DND-41 (cell line): ENCODE results near the gene GPR27.

Experiments
- ATAC-seq: fragments of 200-7000 bp; cut with Tn5 transposase; 3 replicates; pipeline ENCODE4 v1.9.1; 2021; ENCODE audit warnings: low read depth; ENCODE audit not compliant: insufficient read depth
- DNase-seq: peaks from one replicate; pipeline ENCODE4 v3.0.0-alpha.2; 2020
- H2AFZ ChIP-seq: 2 replicates; pipeline ENCODE4 v1.6.0; 2012; ENCODE audit warnings: low read depth, low read length
- H3K27ac ChIP-seq: 2 replicates; pipeline ENCODE4 v1.5.1; 2012; ENCODE audit warnings: low read length, inconsistent platforms
- H3K27me3 ChIP-seq: fragments of 200-600 bp; sonication (generic); 2 replicates; pipeline ENCODE4 v1.6.0; 2012; ENCODE audit warnings: low read length, mild to moderate bottlenecking, inconsistent platforms; ENCODE audit not compliant: insufficient read depth, poor library complexity
- H3K36me3 ChIP-seq: 2 replicates; pipeline ENCODE4 v1.5.1; 2012; ENCODE audit warnings: low read length, inconsistent platforms; ENCODE audit not compliant: insufficient read depth
- H3K4me1 ChIP-seq: 2 replicates; pipeline ENCODE4 v1.5.1; 2012; ENCODE audit warnings: mild to moderate bottlenecking, low read length; ENCODE audit not compliant: insufficient read depth
- H3K4me2 ChIP-seq: 2 replicates; pipeline ENCODE4 v1.6.0; 2012; ENCODE audit warnings: mild to moderate bottlenecking, moderate library complexity, low read length, inconsistent platforms; ENCODE audit not compliant: insufficient read depth
- H3K4me3 ChIP-seq, 2 experiments: fragments of 200-600 bp in 1 of 2; shearing (Covaris generic) in 1 of 2; 2 replicates each; pipeline ENCODE4 v1.5.1; 2012 to 2016; ENCODE audit warnings: inconsistent platforms in 2 of 2, low read length in 2 of 2, mild to moderate bottlenecking in 2 of 2, low read depth in 1 of 2, moderate library complexity in 1 of 2
- H3K79me2 ChIP-seq: 2 replicates; pipeline ENCODE4 v1.6.0; 2012; ENCODE audit warnings: low read length, inconsistent platforms; ENCODE audit not compliant: insufficient read depth
- H3K9ac ChIP-seq: 2 replicates; pipeline ENCODE4 v1.6.0; 2012; ENCODE audit warnings: low read depth, mild to moderate bottlenecking, inconsistent platforms, low read length, moderate library complexity
- H3K9me3 ChIP-seq: 2 replicates; pipeline ENCODE4 v1.5.1; 2012; ENCODE audit warnings: low read length, moderate library complexity, mild to moderate bottlenecking, inconsistent platforms; ENCODE audit not compliant: insufficient read depth, severe bottlenecking
- H4K20me1 ChIP-seq: 2 replicates; pipeline ENCODE4 v1.6.0; 2012; ENCODE audit warnings: low read length; ENCODE audit not compliant: insufficient read depth
- EZH2 ChIP-seq: IDR thresholded peaks from 3 replicates; pipeline ENCODE4 v1.6.1; 2012; ENCODE audit warnings: borderline replicate concordance, low read depth, mild to moderate bottlenecking, moderate library complexity, low read length, inconsistent platforms; ENCODE audit not compliant: severe bottlenecking
- TF ChIP-seq, protein P1 (sequence below): IDR thresholded peaks from 2 replicates; pipeline ENCODE4 v1.5.1; 2012; ENCODE audit warnings: borderline replicate concordance, low read length, moderate library complexity, mild to moderate bottlenecking; ENCODE audit not compliant: poor library complexity, severe bottlenecking; ENCODE audit errors: extremely low read depth

GPR27 gene

GRCh38 chr3:71725271-71725991, 28.2 kb upstream of the GPR27 start, which contains the start of gene EIF4E3:
Gene EIF4E3 (minus strand): TSS chr3:71725402. CDS start chr3:71725367, 35 bp downstream.
- H2AFZ ChIP-seq, result peak within 1 kb of the TSS; percentile 74
- no peak within 1 kb of the TSS for H3K27ac ChIP-seq
- H3K9me3 ChIP-seq, result no peaks in the 10 kb centered on the region
- H3K79me2 ChIP-seq, result no peaks in the 10 kb centered on the region
- H4K20me1 ChIP-seq, result peaks cover 7% of the 10 kb centered on the region
- peak within 1 kb of the TSS; percentile 95 for H3K4me2 ChIP-seq
- H3K27me3 ChIP-seq, result peaks cover 61% of the 10 kb centered on the region
- peak within 1 kb of the TSS; percentile 55 for H3K9ac ChIP-seq
- peak; percentile 96 for TF ChIP-seq EZH2
- TF ChIP-seq, protein P1, sequence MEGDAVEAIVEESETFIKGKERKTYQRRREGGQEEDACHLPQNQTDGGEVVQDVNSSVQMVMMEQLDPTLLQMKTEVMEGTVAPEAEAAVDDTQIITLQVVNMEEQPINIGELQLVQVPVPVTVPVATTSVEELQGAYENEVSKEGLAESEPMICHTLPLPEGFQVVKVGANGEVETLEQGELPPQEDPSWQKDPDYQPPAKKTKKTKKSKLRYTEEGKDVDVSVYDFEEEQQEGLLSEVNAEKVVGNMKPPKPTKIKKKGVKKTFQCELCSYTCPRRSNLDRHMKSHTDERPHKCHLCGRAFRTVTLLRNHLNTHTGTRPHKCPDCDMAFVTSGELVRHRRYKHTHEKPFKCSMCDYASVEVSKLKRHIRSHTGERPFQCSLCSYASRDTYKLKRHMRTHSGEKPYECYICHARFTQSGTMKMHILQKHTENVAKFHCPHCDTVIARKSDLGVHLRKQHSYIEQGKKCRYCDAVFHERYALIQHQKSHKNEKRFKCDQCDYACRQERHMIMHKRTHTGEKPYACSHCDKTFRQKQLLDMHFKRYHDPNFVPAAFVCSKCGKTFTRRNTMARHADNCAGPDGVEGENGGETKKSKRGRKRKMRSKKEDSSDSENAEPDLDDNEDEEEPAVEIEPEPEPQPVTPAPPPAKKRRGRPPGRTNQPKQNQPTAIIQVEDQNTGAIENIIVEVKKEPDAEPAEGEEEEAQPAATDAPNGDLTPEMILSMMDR, result no peak
- peak; percentile 12 for DNase-seq
- H3K36me3 ChIP-seq, result no peaks in the 10 kb centered on the region
- peak within 1 kb of the TSS; percentile 29 to 63; a peak in 3 of 4 replicates for H3K4me3 ChIP-seq
- ATAC-seq, result peak; percentile 17; the same call in 2 of the 3 replicates
- peaks cover 35% of the 10 kb centered on the region for H3K4me1 ChIP-seq

- H3K4me3 ChIP-seq, result peak overlapping the region in 1 of 2 experiments; percentile 51; a peak in 2 of 4 replicates
- no peaks in the 10 kb centered on the region for H3K79me2 ChIP-seq
- peak overlapping the region; percentile 61 for H2AFZ ChIP-seq
- H3K9ac ChIP-seq, result peak overlapping the region; percentile 47; the same call in 1 of the 2 replicates
- H3K27ac ChIP-seq, result no peak overlapping the region
- peaks cover 35% of the 10 kb centered on the region for H3K4me1 ChIP-seq
- peak; percentile 52 for ATAC-seq
- H3K36me3 ChIP-seq, result no peaks in the 10 kb centered on the region
- no peaks in the 10 kb centered on the region for H3K9me3 ChIP-seq
- peaks cover 54% of the 10 kb centered on the region for H3K27me3 ChIP-seq
- peak overlapping the region; percentile 95 for H3K4me2 ChIP-seq
- DNase-seq, result peak; percentile 44
- TF ChIP-seq EZH2, result no peak
- TF ChIP-seq, protein P1, result no peak
- H4K20me1 ChIP-seq, result peaks cover 7% of the 10 kb centered on the region
Observed at GRCh38 chr3:71726146-71726545, 27.5 kb upstream of the GPR27 start.

DNA sequence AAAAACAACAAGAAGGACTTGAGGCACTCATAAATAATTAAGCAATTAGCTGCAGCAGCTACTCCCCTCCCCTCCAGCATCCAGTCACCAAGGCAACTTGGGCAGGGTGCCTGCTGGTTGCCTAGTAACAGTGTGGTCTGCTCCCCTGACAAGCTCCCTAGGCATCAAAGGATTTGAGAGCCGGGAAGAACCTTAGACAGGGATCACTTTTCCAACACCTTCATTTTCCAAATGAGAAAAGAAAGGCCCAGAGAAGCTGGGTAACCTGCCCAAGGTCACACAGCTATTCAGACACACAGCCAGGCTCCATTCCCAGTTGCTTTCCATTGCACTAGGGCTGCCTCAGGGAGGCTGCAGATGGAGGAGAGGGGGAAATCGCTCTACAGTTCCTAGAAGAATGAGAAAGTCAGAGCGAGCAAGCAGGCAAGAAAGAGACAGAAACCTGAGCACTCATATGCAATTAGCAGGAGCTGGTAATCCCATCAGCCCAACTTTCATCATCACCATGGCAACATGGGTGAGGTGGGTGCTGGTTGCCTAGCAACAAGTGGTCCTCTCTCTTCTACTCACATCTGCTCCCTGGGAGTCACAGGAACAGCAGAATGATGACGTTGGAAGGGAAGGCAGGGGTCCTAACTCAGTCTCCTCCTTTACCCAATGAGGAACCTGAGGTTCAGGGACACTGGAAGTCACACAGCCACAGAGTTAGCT, 24.9 kb upstream of the GPR27 start:
- no peak overlapping the region for H2AFZ ChIP-seq
- H3K79me2 ChIP-seq, result no peaks in the 10 kb centered on the region
- no peaks in the 10 kb centered on the region for H3K9me3 ChIP-seq
- TF ChIP-seq, protein P1, result no peak
- no peak for TF ChIP-seq EZH2
- no peak overlapping the region for H3K27ac ChIP-seq
- H3K4me3 ChIP-seq, result no peak overlapping the region
- H3K4me1 ChIP-seq, result peaks cover 31% of the 10 kb centered on the region
- H3K27me3 ChIP-seq, result peaks cover 30% of the 10 kb centered on the region
- no peaks in the 10 kb centered on the region for H3K36me3 ChIP-seq
- ATAC-seq (no peak), DNase-seq (peak; percentile 18)
- H3K4me2 ChIP-seq, result no peak overlapping the region
- H4K20me1 ChIP-seq, result peaks cover 5% of the 10 kb centered on the region; the same call in 1 of the 2 replicates
- no peak overlapping the region for H3K9ac ChIP-seq
